NCI-H2107 (cell line): ENCODE data around the gene TRMT10A.
"Not testable (repeated sequence)": the region's sequence is repeated elsewhere in the genome, so short reads cannot be mapped to it uniquely, and the experiment has no call there.

ENCODE experiments used
- DNase-seq: peaks from one replicate; lab custom pipeline; 2025; lab: John Stamatoyannopoulos, UW

Gene TRMT10A

GRCh38 chr4:99552872-99553271, 11.0 kb downstream of the TRMT10A start:
- no peak for DNase-seq

DNA sequence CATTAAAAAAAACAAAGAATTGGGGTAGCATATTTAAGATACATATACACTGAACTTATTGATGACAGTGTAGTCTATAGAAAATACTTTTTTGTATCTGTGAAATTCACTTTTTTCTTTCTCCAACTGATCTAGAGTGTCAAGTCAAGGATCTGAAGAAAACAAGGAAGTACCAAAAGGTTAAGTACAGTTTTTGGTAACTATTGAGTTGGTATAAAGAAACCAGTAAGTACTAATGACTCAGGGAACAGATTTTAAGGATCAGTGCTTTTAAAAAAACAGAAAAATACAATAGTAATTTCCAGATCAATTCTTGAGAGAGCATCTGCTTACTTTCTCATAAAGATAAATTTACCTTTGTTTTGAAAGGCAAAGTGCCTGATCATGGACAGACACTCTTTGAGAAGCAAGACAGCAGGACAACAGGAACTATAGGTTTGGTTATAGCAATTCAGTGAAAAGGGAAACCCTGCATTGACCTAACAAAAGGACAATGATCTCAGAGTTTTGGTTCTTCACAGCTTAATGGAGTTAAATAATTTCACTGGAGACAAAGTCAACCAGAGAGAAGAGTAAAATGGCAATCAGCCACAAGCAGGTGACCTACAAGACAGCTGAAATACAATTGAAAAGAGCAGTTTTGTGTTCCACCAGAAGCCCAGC, 23.4 kb downstream of the TRMT10A start:
- DNase-seq = no peak

DNA sequence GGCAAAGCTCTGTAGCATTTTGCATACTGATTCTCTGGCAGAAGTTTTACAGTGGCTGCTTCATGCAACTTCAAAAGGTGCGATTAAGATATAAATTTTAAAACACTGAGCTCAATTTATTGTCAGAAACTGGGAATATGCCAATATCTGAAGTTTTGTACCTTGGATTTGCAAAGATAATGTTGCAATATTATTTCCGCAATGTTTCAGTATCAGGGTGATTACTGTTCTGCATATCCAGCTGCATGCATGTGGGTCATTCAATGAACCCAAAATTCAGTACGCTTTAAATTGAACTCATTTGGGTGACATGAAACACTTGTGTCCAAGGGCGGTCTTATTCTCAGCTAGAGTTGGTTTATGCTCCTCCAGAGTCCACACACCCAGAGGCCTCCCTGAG, 26.2 kb downstream of the TRMT10A start:
- DNase-seq = no peak

GRCh38 chr4:99536848-99537247, 27.0 kb downstream of the TRMT10A start:
- DNase-seq = no peak

GRCh38 chr4:99536271-99536670, 27.6 kb downstream of the TRMT10A start:
- DNase-seq = no peak

- not testable (repeated sequence) for DNase-seq
Observed at GRCh38 chr4:99534699-99535098, 29.1 kb downstream of the TRMT10A start.

DNA sequence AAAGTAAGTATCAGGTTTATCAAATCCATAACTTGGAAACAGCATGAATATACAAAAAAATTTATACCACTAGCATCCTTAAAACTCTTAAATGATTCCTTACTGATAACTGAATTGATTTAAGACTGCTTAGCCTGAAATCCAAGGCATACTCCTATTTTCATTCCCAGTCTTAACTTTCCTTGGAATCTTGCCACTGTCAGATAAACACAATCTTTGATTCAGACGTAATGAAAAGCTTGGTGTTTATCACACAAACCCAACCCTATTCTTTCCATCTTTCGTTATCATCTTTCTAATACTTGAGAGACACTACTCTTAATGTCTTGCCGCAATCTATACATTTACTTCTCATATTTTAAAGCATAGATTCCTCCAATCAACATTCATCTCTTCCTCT, 33.9 kb downstream of the TRMT10A start:
- DNase-seq = no peak

DNA sequence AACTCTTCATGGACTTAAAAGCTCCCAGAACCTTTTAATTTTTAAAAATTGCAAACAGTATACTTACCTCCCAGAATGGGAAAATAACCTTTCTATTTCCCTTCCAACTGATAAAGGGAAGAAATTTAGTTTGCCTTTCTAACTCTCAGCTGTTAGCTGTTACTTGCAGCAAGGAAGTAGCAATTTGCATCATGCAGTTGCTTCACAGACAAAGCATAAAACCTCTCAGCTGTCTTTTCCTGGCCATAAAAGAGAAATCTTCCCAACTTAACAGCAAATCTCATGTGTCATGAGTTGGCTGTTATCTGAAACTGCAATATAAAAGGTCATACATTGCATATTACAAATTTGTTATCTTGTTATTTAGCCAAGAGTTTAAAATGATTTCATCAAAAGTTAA, 34.6 kb downstream of the TRMT10A start:
- no peak for DNase-seq

GRCh38 chr4:99518601-99519295, 45.1 kb downstream of the TRMT10A start:
- DNase-seq = no peak

GRCh38 chr4:99510721-99511120, 53.1 kb downstream of the TRMT10A start, which contains the start of gene C4orf17:
Gene C4orf17, plus strand, starts transcription at chr4:99511021. Its CDS starts 2,061 bp downstream, at chr4:99513082.
- no peak for DNase-seq

- DNase-seq = no peak
Observed at GRCh38 chr4:99507762-99508161, 56.1 kb downstream of the TRMT10A start.

DNA sequence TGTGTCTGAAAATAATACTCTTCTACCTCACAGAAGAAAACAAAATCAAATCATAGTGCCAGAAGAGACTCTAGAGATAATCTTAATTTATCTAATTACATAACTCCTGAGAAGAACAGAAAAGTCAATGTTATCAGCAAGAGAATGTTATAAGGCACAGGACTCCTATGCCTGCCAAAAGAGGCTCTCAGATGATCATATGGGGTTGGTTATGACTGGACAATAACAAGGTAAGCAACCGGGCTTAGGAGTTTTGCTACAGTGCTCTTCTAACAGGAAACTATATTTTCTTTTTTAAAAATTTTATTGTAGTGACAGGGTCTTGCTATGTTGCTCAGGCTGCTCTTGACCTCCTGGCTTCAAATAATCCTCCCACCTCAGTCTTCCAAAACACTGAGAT, 56.5 kb downstream of the TRMT10A start:
- no peak for DNase-seq

DNA sequence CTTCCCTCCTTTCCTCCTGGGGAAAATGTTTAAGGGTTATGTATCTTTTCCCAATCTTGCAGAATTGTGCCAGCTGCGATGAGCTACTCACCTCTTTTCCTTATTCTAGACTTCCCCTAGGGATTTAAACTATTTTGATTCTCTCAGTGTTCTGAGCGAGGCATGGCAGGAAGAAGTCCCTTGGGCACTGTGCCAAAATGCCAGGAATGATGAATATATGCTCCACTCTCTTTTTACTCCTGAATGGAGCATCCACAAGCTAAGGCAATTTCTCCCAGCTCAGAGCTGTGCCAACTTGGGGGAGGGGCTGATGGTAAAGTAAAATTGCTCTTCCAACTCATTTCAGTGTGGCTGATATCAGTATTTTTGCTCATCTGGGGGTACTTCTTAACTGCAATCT, 57.1 kb downstream of the TRMT10A start:
- no peak for DNase-seq

GRCh38 chr4:99504804-99505502, 58.9 kb downstream of the TRMT10A start:
- DNase-seq = no peak
